Mesodermal cell (in vitro differentiated cells): ENCODE data around the gene ARL8A.

ENCODE experiments used
- H3K27ac ChIP-seq: 2 replicates; pipeline ENCODE4 v1.7.0; 2013; ENCODE audit warnings: mild to moderate bottlenecking, low read depth, low read length, moderate library complexity; ENCODE audit not compliant: severe bottlenecking
- H3K36me3 ChIP-seq: 2 replicates; pipeline ENCODE4 v1.7.1; 2013; ENCODE audit warnings: mild to moderate bottlenecking, low read length, moderate library complexity; ENCODE audit not compliant: control insufficient read depth, insufficient read depth
- H3K4me1 ChIP-seq: one replicate; pipeline ENCODE4 v1.7.1; 2013; ENCODE audit warnings: mild to moderate bottlenecking, low read length; ENCODE audit not compliant: insufficient read depth, control insufficient read depth, poor library complexity, severe bottlenecking
- H3K4me3 ChIP-seq: 2 replicates; pipeline ENCODE4 v1.7.0; 2013; ENCODE audit warnings: low read length, control low read depth, mild to moderate bottlenecking; ENCODE audit not compliant: insufficient read depth, poor library complexity, severe bottlenecking; ENCODE audit errors: extremely low read depth
- H3K9me3 ChIP-seq: 2 replicates; pipeline ENCODE4 v1.7.1; 2013; ENCODE audit warnings: mild to moderate bottlenecking, low read length, moderate library complexity; ENCODE audit not compliant: control insufficient read depth
- WGBS, 2 experiments: methylation state at CpG; one replicate each; pipeline ENCODE4 v1.1.5; 2013; ENCODE audit warnings: missing lambda C conversion rate in 2 of 2; ENCODE audit not compliant: insufficient coverage in 2 of 2; 5-methylcytosine and 5-hydroxymethylcytosine counted together

ARL8A gene

GRCh38 chr1:202133001-202133400, 11.5 kb downstream of the ARL8A start:
- 90 to 100% methylated on average over 6 to 12 of the region's 14 CpGs for WGBS, 2 experiments
- H3K9me3 ChIP-seq: no peaks in the 10 kb centered on the region
- no peaks in the 10 kb centered on the region for H3K4me1 ChIP-seq
- H3K36me3 ChIP-seq: peaks cover 51% of the 10 kb centered on the region
- H3K4me3 ChIP-seq: no peak overlapping the region
- H3K27ac ChIP-seq: no peak overlapping the region

GRCh38 chr1:202131956-202132821, 12.3 kb downstream of the ARL8A start:
- 90 to 95% methylated on average over 9 to 12 of the region's 12 CpGs for WGBS, 2 experiments
- Histone ChIP-seq H3K4me1 (no peaks in the 10 kb centered on the region), H3K4me3 (no peak overlapping the region), H3K9me3 (no peaks in the 10 kb centered on the region), H3K36me3 (peaks cover 45% of the 10 kb centered on the region), H3K27ac (no peak overlapping the region)

GRCh38 chr1:202130816-202131522, 13.6 kb downstream of the ARL8A start:
- Histone ChIP-seq H3K27ac (no peak overlapping the region), H3K36me3 (peaks cover 41% of the 10 kb centered on the region), H3K4me3 (no peak overlapping the region), H3K9me3 (no peaks in the 10 kb centered on the region), H3K4me1 (no peaks in the 10 kb centered on the region)
- 86 to 89% methylated on average over 6 to 9 of the region's 9 CpGs for WGBS, 2 experiments

GRCh38 chr1:202130297-202130721, 14.2 kb downstream of the ARL8A start:
- peaks cover 36% of the 10 kb centered on the region for H3K36me3 ChIP-seq
- H3K9me3 ChIP-seq: no peaks in the 10 kb centered on the region
- WGBS, 2 experiments: 75 to 88% methylated on average over 3 to 9 of the region's 11 CpGs
- no peak overlapping the region for H3K4me3 ChIP-seq
- no peaks in the 10 kb centered on the region for H3K4me1 ChIP-seq
- H3K27ac ChIP-seq: no peak overlapping the region

GRCh38 chr1:202129453-202130296, 14.9 kb downstream of the ARL8A start:
- Histone ChIP-seq H3K4me1 (no peaks in the 10 kb centered on the region), H3K27ac (no peak overlapping the region), H3K36me3 (peaks cover 32% of the 10 kb centered on the region), H3K9me3 (no peaks in the 10 kb centered on the region), H3K4me3 (no peak overlapping the region)
- 89 to 94% methylated on average over 6 to 7 of the region's 8 CpGs for WGBS, 2 experiments

GRCh38 chr1:202127836-202128622, 16.5 kb downstream of the ARL8A start:
- no peak overlapping the region for H3K27ac ChIP-seq
- H3K9me3 ChIP-seq: no peaks in the 10 kb centered on the region
- WGBS, 2 experiments: 94% methylated on average over 20 to 21 of the region's 26 CpGs
- H3K4me3 ChIP-seq: no peak overlapping the region
- H3K4me1 ChIP-seq: no peaks in the 10 kb centered on the region
- peaks cover 16% of the 10 kb centered on the region for H3K36me3 ChIP-seq

GRCh38 chr1:202127061-202127460, 17.5 kb downstream of the ARL8A start:
- H3K4me3 ChIP-seq: no peak overlapping the region
- H3K27ac ChIP-seq: no peak overlapping the region
- H3K9me3 ChIP-seq: no peaks in the 10 kb centered on the region
- H3K4me1 ChIP-seq: peaks cover 2% of the 10 kb centered on the region
- H3K36me3 ChIP-seq: peaks cover 6% of the 10 kb centered on the region
- 93 to 96% methylated on average over 3 of the region's 6 CpGs for WGBS, 2 experiments

GRCh38 chr1:202126426-202126825, 18.1 kb downstream of the ARL8A start:
- no peak overlapping the region for H3K27ac ChIP-seq
- H3K4me3 ChIP-seq: no peak overlapping the region
- peaks cover 2% of the 10 kb centered on the region for H3K4me1 ChIP-seq
- peaks cover 3% of the 10 kb centered on the region for H3K36me3 ChIP-seq
- H3K9me3 ChIP-seq: no peaks in the 10 kb centered on the region
- WGBS, 2 experiments: 0% methylated on average over 1 of the region's 9 CpGs

- Histone ChIP-seq H3K27ac (no peak overlapping the region), H3K36me3 (no peaks in the 10 kb centered on the region), H3K4me1 (peaks cover 2% of the 10 kb centered on the region), H3K9me3 (no peaks in the 10 kb centered on the region), H3K4me3 (no peak overlapping the region)
- WGBS, 2 experiments: 80 to 93% methylated on average over 3 to 8 of the region's 8 CpGs
Observed at GRCh38 chr1:202125611-202126010, 18.9 kb downstream of the ARL8A start.

GRCh38 chr1:202124142-202124541, 20.4 kb downstream of the ARL8A start:
- no peaks in the 10 kb centered on the region for H3K9me3 ChIP-seq
- H3K27ac ChIP-seq: no peak overlapping the region
- H3K4me3 ChIP-seq: no peak overlapping the region
- WGBS, 2 experiments: 76 to 83% methylated on average over 5 of the region's 7 CpGs
- no peaks in the 10 kb centered on the region for H3K36me3 ChIP-seq
- peaks cover 2% of the 10 kb centered on the region for H3K4me1 ChIP-seq
